SK-N-MC (cell line): ENCODE data around the gene JUN.

Source experiments
- EZH2 ChIP-seq: fragments of 200-600 bp; sonication (generic); IDR thresholded peaks from one replicate; pipeline ENCODE4 v1.6.1; 2017; ENCODE audit warnings: antibody characterized with exemption
- FOXP2 ChIP-seq: optimal IDR thresholded peaks from 2 replicates; pipeline ENCODE3; 2011; ENCODE audit warnings: mild to moderate bottlenecking, moderate library complexity; ENCODE audit not compliant: insufficient read depth; ENCODE audit errors: extremely low read length, control extremely low read depth
- POLR2AphosphoS5 ChIP-seq: IDR thresholded peaks from 2 replicates; pipeline ENCODE4 v1.6.1; 2012; ENCODE audit warnings: mild to moderate bottlenecking, low read depth, low read length, borderline replicate concordance

- no peak for TF ChIP-seq EZH2
- TF ChIP-seq FOXP2: no peak
- TF ChIP-seq POLR2AphosphoS5: no peak
Observed at GRCh38 chr1:58735586-58735985, 48.3 kb downstream of the JUN start.
